GM12878 (cell line): ENCODE measurements around the gene SPATA16.

Experiments
- BHLHE40 ChIP-seq, 2 experiments: fragments of 450-650 bp in 1 of 2; IDR thresholded peaks; 2 replicates each; pipeline ENCODE4 v1.6.1; 2011 to 2017; ENCODE audit warnings: low read depth in 2 of 2, borderline replicate concordance in 1 of 2, improper control_type of control experiment in 1 of 2, low read length in 1 of 2, mild to moderate bottlenecking in 1 of 2
- CBX3 ChIP-seq: fragments of 200-600 bp; sonication (generic); IDR thresholded peaks from 2 replicates; pipeline ENCODE4 v1.6.1; 2016; ENCODE audit warnings: low read depth, borderline replicate concordance
- CBX5 ChIP-seq: sonication (generic); IDR thresholded peaks from 2 replicates; pipeline ENCODE4 v1.6.1; 2016; ENCODE audit warnings: low read depth, moderate library complexity, mild to moderate bottlenecking, inconsistent platforms
- CTCF ChIP-seq, 3 experiments: IDR thresholded peaks in 2 of 3; conservative IDR thresholded peaks in 1 of 3; 2 replicates each; pipeline ENCODE4 v1.5.1; 2011; ENCODE audit warnings: low read depth in 3 of 3, low read length in 3 of 3, mild to moderate bottlenecking in 3 of 3, control low read depth in 2 of 3, moderate library complexity in 2 of 3, inconsistent platforms in 1 of 3, mixed read lengths in 1 of 3; ENCODE audit not compliant: control insufficient read depth in 2 of 3, insufficient read depth in 1 of 3; ENCODE audit errors: extremely low read depth in 1 of 3
- E2F8 ChIP-seq: fragments of 450-650 bp; IDR thresholded peaks from 2 replicates; pipeline ENCODE4 v1.6.1; 2018; ENCODE audit warnings: mild to moderate bottlenecking, low read depth, moderate library complexity; ENCODE audit not compliant: partially characterized antibody
- MAX ChIP-seq: IDR thresholded peaks from 2 replicates; pipeline ENCODE4 v1.6.1; 2012; ENCODE audit warnings: low read depth, low read length, improper control_type of control experiment
- NFYA ChIP-seq: IDR thresholded peaks from 2 replicates; pipeline ENCODE4 v1.6.1; 2011; ENCODE audit warnings: low read depth, mild to moderate bottlenecking, low read length, improper control_type of control experiment, borderline replicate concordance
- POLR2A ChIP-seq: IDR thresholded peaks from 2 replicates; pipeline ENCODE4 v1.6.1; 2011; ENCODE audit warnings: low read depth, mild to moderate bottlenecking, low read length
- RBBP5 ChIP-seq: fragments of 200-600 bp; sonication (generic); conservative IDR thresholded peaks from 2 replicates; pipeline ENCODE4 v1.6.1; 2016
- SP1 ChIP-seq: IDR thresholded peaks from one replicate; pipeline ENCODE4 v1.6.1; 2011; ENCODE audit warnings: low read depth, low read length
- YY1 ChIP-seq: IDR thresholded peaks from 2 replicates; pipeline ENCODE4 v1.6.1; 2011; ENCODE audit warnings: low read depth, mild to moderate bottlenecking, low read length
- ZBTB11 ChIP-seq: fragments of 450-650 bp; formaldehyde crosslinking; IDR thresholded peaks from 2 replicates; pipeline ENCODE4 v1.5.0; 2022; ENCODE audit warnings: mild to moderate bottlenecking, missing genetic modification characterization
- ZBTB33 ChIP-seq: fragments of 450-650 bp; IDR thresholded peaks from 2 replicates; pipeline ENCODE4 v1.6.1; 2017; ENCODE audit warnings: mild to moderate bottlenecking

- TF ChIP-seq E2F8: no peak
- no peak for TF ChIP-seq BHLHE40 (IDR thresholded peaks at IDR 0.05; ENCODE audit: borderline replicate concordance in 1 of 2, low read depth in 2 of 2, low read length in 1 of 2)
- TF ChIP-seq CTCF (IDR thresholded peaks at IDR 0.05 in 2 of 3, conservative IDR thresholded peaks at IDR 0.05 in 1 of 3; ENCODE audit: control insufficient read depth in 2 of 3, extremely low read depth in 1 of 3, insufficient read depth in 1 of 3, low read depth in 3 of 3, low read length in 3 of 3): no peak
- no peak for TF ChIP-seq NFYA
- no peak for TF ChIP-seq POLR2A
- no peak for TF ChIP-seq MAX
- no peak for TF ChIP-seq RBBP5
- TF ChIP-seq ZBTB33: no peak
- TF ChIP-seq SP1: no peak
- no peak for TF ChIP-seq CBX3
- no peak for TF ChIP-seq ZBTB11
- TF ChIP-seq YY1: no peak
- TF ChIP-seq CBX5: no peak
These were observed 103.1 kb downstream of the SPATA16 start for GRCh38 chr3:173037840-173038483.
